ENCODE data around the gene CASTOR1.

GRCh38 chr22:30304495-30305244, 15.4 kb upstream of the CASTOR1 start:
- TF ChIP-seq CTCF (tag by site-specific recombination; IDR thresholded peaks at IDR 0.05): no peak
- TF ChIP-seq WT1 (tag by site-specific recombination; IDR thresholded peaks at IDR 0.05): no peak
- TF ChIP-seq ZNF302 (tag by site-specific recombination; IDR thresholded peaks at IDR 0.05; ENCODE audit: low read depth): no peak
- no peak for TF ChIP-seq YY1 (tag by site-specific recombination; IDR thresholded peaks at IDR 0.05)
- no peak for TF ChIP-seq ZBTB7A (tag by site-specific recombination; IDR thresholded peaks at IDR 0.05; ENCODE audit: low read depth)
- no peak for TF ChIP-seq MEIS1 (CRISPR knock-in tag; IDR thresholded peaks at IDR 0.05; ENCODE audit: borderline replicate concordance)
